Common myeloid progenitor, CD34-positive (primary cell): ENCODE data around the gene PIANP.
A peak's percentile ranks its signal among the peaks of the same experiment; 100 is the strongest.

Experiments
- CTCF ChIA-PET: fragments of 350-600 bp; sonication (Branson Sonifier 250); formaldehyde crosslinking; loops from one replicate; lab custom pipeline; 2021; ENCODE audit warnings: antibody characterized with exemption; lab: Charles Lee
- POLR2A ChIA-PET: fragments of 350-600 bp; sonication (Branson Sonifier 250); formaldehyde crosslinking; loops from one replicate; lab custom pipeline; 2021; ENCODE audit warnings: antibody characterized with exemption; lab: Charles Lee
- DNase-seq, 3 donors: peaks; one replicate each; pipeline versions ENCODE4 v3.0.0 to v3.0.0-alpha.2; 2013
- H3K27ac ChIP-seq, 2 experiments: 1 replicate in 1 of 2; 2 replicates in 1 of 2; pipeline ENCODE4 v1.7.0; 2013; ENCODE audit warnings: inconsistent platforms in 2 of 2, low read length in 2 of 2, mild to moderate bottlenecking in 2 of 2, low read depth in 1 of 2, moderate library complexity in 1 of 2; ENCODE audit not compliant: severe bottlenecking in 2 of 2, insufficient read depth in 1 of 2, poor library complexity in 1 of 2
- H3K27me3 ChIP-seq, 5 experiments: replicated peaks in 2 of 5; 1 replicate in 3 of 5; 2 replicates in 2 of 5; pipeline versions ENCODE4 v1.6.1 to v1.7.0; 2013; ENCODE audit warnings: low read length in 4 of 5, mild to moderate bottlenecking in 2 of 5, moderate library complexity in 2 of 5, inconsistent platforms in 1 of 5; ENCODE audit not compliant: insufficient read depth in 5 of 5, control insufficient read depth in 4 of 5
- H3K36me3 ChIP-seq, 4 experiments: 1 replicate in 2 of 4; 2 replicates in 2 of 4; pipeline versions ENCODE4 v1.6.1 to v1.7.0; 2013; ENCODE audit warnings: low read length in 3 of 4, control low read depth in 1 of 4, mild to moderate bottlenecking in 1 of 4; ENCODE audit not compliant: control insufficient read depth in 4 of 4, insufficient read depth in 4 of 4
- H3K4me1 ChIP-seq, 4 experiments: 1 replicate in 3 of 4; 2 replicates in 1 of 4; pipeline versions ENCODE4 v1.6.1 to v1.7.1; 2013; ENCODE audit warnings: low read length in 3 of 4, mild to moderate bottlenecking in 3 of 4, control low read depth in 1 of 4, inconsistent platforms in 1 of 4, moderate library complexity in 1 of 4; ENCODE audit not compliant: control insufficient read depth in 4 of 4, insufficient read depth in 4 of 4; ENCODE audit errors: control extremely low read depth in 1 of 4
- H3K4me3 ChIP-seq, 7 experiments: 1 replicate in 4 of 7; 2 replicates in 3 of 7; pipeline versions ENCODE4 v1.5.1 to v1.7.0; 2013; ENCODE audit warnings: mild to moderate bottlenecking in 7 of 7, low read length in 6 of 7, moderate library complexity in 6 of 7, inconsistent platforms in 2 of 7, low read depth in 2 of 7, control low read depth in 1 of 7; ENCODE audit not compliant: insufficient read depth in 4 of 7, control insufficient read depth in 1 of 7; ENCODE audit errors: extremely low read depth in 1 of 7
- H3K9me3 ChIP-seq, 5 experiments: 1 replicate in 4 of 5; 2 replicates in 1 of 5; pipeline versions ENCODE4 v1.6.1 to v1.7.1; 2013; ENCODE audit warnings: low read length in 4 of 5, mild to moderate bottlenecking in 2 of 5, inconsistent platforms in 1 of 5, low read depth in 1 of 5, moderate library complexity in 1 of 5; ENCODE audit not compliant: control insufficient read depth in 4 of 5, insufficient read depth in 2 of 5; ENCODE audit errors: control extremely low read depth in 1 of 5
- WGBS: methylation state at CpG from one replicate; pipeline ENCODE4 v1.1.5; 2013; ENCODE audit not compliant: insufficient coverage; 5-methylcytosine and 5-hydroxymethylcytosine counted together

Gene PIANP

GRCh38 chr12:6698352-6699046 lies 2.1 kb downstream of the PIANP start:
- Histone ChIP-seq H3K4me3 (no peak overlapping the region), H3K36me3 (no peaks in the 10 kb centered on the region), H3K4me1 (peaks cover 0 to 15% (median 10%) of the 10 kb centered on the region in 4 experiments), H3K27me3 (peaks cover 2 to 62% (median 30%) of the 10 kb centered on the region in 5 experiments), H3K27ac (no peak overlapping the region), H3K9me3 (peaks cover 0 to 3% (median 0%) of the 10 kb centered on the region in 5 experiments)
- 65% methylated on average over 7 of the region's 8 CpGs for WGBS
- ChIA-PET CTCF (interaction anchor here (0.9 to 2.6 kb wide), 13 partner anchors 9 to 144 kb away, joined by 3 to 8 read pairs (median 3); partner anchors contain the start of gene COPS7A), POLR2A (interaction anchor here (1.0 kb wide), 1 partner anchor 9 kb away, joined by 3 read pairs; the partner anchor contains the start of gene ZNF384)
- no peak for DNase-seq

DNA sequence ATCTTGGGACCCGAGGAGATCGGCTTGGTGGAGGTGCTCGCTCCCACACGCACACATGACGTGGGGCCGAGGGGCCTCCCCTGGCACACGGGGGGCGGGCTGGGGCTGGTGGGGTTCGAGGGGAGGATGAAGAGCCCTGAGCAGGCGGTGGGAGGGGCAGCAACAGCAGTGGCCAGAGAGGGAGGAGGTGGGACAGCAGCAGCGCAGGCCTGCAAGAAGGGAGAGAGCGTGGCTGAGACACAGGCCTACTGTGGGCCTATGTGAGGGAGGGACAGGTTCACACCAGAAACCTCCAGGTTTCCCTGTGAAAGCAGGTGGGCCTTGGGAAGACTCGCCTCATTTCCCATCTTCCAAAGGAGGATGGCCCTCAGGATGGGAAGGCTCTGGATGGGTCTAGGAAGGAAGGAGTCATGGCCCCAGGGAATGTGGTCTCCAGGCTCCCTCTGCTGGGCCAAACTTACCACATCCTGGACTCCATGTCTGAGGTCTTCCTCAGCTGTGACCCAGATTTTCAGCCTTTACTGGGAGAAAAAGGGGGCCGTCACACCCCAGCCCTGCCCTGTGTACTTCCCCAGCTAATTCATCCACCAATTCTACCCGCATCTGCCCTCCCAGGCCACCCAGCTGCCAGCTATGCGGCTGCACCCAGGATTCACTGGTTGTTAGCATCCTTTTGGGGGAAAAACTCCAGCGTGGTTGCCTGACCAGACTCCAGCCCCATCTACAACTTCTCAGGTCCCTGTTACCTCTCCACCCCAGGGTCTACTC lies 2.8 kb downstream of the PIANP start:
- 80% methylated on average over 12 of the region's 17 CpGs for WGBS
- no peak overlapping the region for H3K27ac ChIP-seq
- no peak overlapping the region for H3K4me3 ChIP-seq
- H3K4me1 ChIP-seq, result peaks cover 0 to 14% (median 8%) of the 10 kb centered on the region in 4 experiments
- H3K36me3 ChIP-seq, result no peaks in the 10 kb centered on the region
- peaks cover 0 to 3% (median 0%) of the 10 kb centered on the region in 5 experiments for H3K9me3 ChIP-seq
- POLR2A ChIA-PET, result interaction anchor here (1.0 kb wide), 1 partner anchor 9 kb away, joined by 3 read pairs; the partner anchor contains the start of gene ZNF384
- DNase-seq, result peak in 2 of 3 donors; percentile 28 to 36
- CTCF ChIA-PET, result interaction anchor here (0.9 to 2.6 kb wide), 12 partner anchors 9 to 144 kb away, joined by 3 to 8 read pairs (median 3); partner anchors contain the start of gene COPS7A
- H3K27me3 ChIP-seq, result peaks cover 2 to 55% (median 27%) of the 10 kb centered on the region in 5 experiments

DNA sequence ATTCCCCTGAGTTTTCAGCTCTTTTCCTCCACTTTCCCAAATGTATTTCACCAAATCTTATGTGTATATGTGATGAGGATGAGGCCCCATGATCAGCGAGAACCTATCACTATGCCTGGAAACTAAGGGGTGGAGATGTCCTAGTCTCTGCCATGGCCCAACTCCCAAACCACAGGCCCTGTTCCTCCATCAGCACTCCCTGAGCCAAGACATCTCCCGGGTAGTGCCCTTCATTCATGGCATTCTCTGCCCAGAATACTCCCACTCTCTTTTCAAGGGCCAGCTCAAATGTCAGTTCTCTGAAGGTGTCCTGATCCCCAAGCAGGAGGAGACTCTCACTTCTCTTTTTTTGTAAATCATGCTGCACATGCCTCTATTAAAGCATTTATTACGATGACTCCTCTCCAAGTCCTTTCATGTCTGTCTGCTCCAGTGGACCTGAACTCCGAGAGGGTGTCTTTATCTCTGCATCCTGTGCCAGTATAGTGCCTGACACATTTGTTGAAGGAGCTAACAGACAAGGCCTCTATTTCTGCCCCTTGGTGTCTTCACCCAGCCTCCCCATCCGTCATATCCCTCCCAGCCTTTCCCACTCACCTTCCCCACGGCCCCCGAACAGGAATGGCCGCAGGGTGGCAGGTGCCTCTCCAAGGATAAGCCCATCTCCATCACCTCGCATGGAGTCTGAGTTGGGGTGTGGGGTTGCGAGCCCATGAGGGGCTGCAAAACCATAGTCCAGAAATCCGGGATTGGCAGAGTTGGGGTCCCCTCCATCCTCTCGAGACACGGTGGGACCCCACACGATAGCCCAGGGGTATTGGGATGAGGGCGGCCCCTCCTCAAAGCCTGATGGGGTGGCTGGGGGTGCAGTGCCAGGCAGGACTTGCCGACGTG lies 3.7 kb downstream of the PIANP start:
- POLR2A ChIA-PET, result no interaction called here
- peak in 1 of 3 donors; percentile 17 for DNase-seq
- peaks cover 0 to 48% (median 25%) of the 10 kb centered on the region in 5 experiments for H3K27me3 ChIP-seq
- peaks cover 0 to 2% (median 0%) of the 10 kb centered on the region in 4 experiments for H3K36me3 ChIP-seq
- no peak overlapping the region for H3K27ac ChIP-seq
- 95% methylated on average over 11 of the region's 17 CpGs for WGBS
- peaks cover 0 to 14% (median 8%) of the 10 kb centered on the region in 4 experiments for H3K4me1 ChIP-seq
- H3K4me3 ChIP-seq, result no peak overlapping the region
- peaks cover 0 to 3% (median 0%) of the 10 kb centered on the region in 5 experiments for H3K9me3 ChIP-seq
- CTCF ChIA-PET, result interaction anchor here (0.6 to 2.6 kb wide), 10 partner anchors 9 to 86 kb away, joined by 3 to 8 read pairs (median 3); partner anchors contain the start of gene COPS7A

DNA sequence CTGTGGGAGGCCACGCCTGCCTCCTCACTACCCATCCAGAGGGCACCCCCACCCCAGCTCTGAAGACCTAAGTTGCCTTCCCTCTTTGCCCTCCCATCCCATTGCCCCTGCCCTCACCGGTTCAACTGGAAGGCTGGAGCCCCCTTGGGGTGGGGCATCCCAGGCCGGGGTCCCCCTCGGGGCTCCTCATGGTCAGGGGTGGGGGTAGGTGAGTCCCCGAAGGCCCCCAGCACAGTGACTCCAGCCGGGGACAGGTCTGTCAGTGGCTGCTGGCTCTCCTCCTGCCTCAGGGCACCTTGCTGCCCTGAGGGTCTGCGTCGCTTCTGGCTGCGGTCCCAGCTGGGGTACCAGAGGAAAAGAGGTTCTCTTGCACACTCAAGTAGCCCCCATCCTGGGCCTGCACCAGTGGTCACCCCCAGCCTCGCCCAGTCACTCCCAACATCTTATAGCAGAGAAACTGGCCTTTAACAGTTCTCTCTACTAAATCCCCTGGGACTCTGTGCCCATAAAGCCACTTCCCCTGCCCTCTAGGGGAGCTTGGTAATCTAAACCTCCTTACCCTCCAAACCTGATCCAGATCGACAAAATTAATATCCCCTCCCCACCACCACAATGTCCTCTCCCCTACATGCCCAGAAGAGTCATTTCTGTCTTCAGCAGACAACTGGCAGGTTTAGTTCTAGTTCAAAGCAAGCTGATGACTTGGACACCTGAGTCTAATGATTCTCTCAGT lies 5.1 kb downstream of the PIANP start:
- ChIA-PET POLR2A (no interaction called here), CTCF (interaction anchor here (0.8 to 3.8 kb wide), 12 partner anchors 10 to 142 kb away, joined by 3 to 16 read pairs (median 3); partner anchors contain the start of gene COPS7A)
- H3K27me3 ChIP-seq, result peaks cover 0 to 35% (median 13%) of the 10 kb centered on the region in 5 experiments
- no peaks in the 10 kb centered on the region for H3K9me3 ChIP-seq
- no peak for DNase-seq
- peaks cover 0 to 2% (median 0%) of the 10 kb centered on the region in 4 experiments for H3K36me3 ChIP-seq
- H3K27ac ChIP-seq, result no peak overlapping the region
- H3K4me1 ChIP-seq, result peaks cover 0 to 14% (median 7%) of the 10 kb centered on the region in 4 experiments
- WGBS, result 97% methylated on average over 5 of the region's 11 CpGs
- no peak overlapping the region for H3K4me3 ChIP-seq

DNA sequence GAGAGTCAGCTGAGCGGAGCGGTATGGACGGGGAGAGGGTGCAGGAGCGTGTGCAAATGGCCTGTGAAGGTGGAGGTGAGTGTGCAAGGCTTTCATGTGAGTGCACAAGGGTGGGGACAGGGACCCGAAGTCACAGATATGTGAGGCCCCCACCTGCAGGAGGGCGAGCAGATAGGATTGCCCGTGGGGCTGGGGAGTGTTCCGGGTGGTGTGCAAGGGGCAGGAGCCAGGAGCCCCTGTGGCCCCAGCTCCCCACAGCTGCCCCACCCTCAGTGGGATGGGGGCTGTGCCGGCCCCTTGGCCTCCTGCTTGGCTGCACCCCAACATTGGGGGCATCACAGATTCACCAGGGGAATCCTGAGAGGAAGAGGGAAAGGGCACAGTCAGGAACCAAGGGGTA lies 5.9 kb downstream of the PIANP start:
- no peak for DNase-seq
- Histone ChIP-seq H3K27me3 (peaks cover 0 to 27% (median 12%) of the 10 kb centered on the region in 5 experiments), H3K4me3 (no peak overlapping the region), H3K4me1 (peaks cover 3 to 12% (median 11%) of the 10 kb centered on the region in 4 experiments), H3K36me3 (peaks cover 0 to 2% (median 0%) of the 10 kb centered on the region in 4 experiments), H3K27ac (no peak overlapping the region), H3K9me3 (no peaks in the 10 kb centered on the region)
- ChIA-PET POLR2A (no interaction called here), CTCF (interaction anchor here (1.1 to 3.8 kb wide), 2 partner anchors 73 to 141 kb away, joined by 3 to 16 read pairs; no protein-coding TSS in a partner anchor)
- WGBS, result 93% methylated on average over 7 of the region's 9 CpGs
